Kidney capillary endothelial cell (primary cell): ENCODE results near the gene ZNF638.
"Not testable (repeated sequence)": the region's sequence is repeated elsewhere in the genome, so short reads cannot be mapped to it uniquely, and the experiment has no call there.

Experiments used
- DNase-seq: peaks from one replicate; pipeline ENCODE4 v3.0.0-alpha.2; 2018; ENCODE audit warnings: low spot score

ZNF638 gene

GRCh38 chr2:71331581-71332434, at the start of gene ZNF638:
Gene ZNF638, plus strand, starts transcription at chr2:71331782. Its CDS starts 17,173 bp downstream, at chr2:71348955.
- DNase-seq = peak; percentile 93

GRCh38 chr2:71281950-71282349, 49.6 kb upstream of the ZNF638 start:
- DNase-seq = no peak

DNA sequence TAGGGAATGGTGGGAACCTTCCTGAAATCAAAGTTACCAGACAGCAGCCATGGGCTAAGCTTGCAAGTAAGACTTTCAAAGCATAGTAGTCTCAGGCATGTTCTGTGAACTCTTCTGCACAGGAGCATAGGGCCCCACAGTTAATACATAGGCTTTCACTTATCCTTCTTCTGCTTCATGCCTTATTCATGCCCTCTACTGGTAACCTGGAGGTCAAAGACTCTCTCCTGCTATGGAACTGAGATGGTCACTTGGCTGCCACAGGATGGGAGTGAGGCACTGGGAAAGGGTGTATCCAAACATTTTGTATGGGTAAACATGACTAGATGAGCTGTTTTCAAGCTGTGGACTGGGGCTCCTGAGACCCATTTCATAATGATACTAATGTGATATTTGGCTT, 49.1 kb upstream of the ZNF638 start:
- DNase-seq = no peak

GRCh38 chr2:71283131-71283530, 48.5 kb upstream of the ZNF638 start:
- DNase-seq = no peak

GRCh38 chr2:71285706-71286105, 45.9 kb upstream of the ZNF638 start:
- DNase-seq = no peak

- DNase-seq = no peak
Measured at GRCh38 chr2:71291398-71291797, 40.2 kb upstream of the ZNF638 start.

DNA sequence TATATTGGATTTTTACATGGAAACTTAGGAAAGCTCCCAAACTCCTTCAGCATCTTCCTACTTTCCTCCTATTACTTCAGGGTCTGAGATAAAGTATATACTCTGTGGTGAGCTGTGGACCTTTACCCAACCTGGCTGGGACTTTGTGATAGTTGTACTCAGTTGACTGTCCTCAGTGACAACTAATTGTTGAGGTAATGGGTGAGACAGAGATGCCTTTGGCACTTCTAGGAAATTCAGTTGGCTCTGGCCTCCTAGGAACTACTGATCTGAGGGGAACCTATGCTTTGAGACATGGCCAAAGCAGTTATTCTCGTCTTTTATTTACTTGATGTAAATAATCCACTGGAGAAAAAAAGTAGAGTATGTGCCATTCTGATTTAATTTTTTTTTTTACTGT, 39.4 kb upstream of the ZNF638 start:
- no peak for DNase-seq

DNA sequence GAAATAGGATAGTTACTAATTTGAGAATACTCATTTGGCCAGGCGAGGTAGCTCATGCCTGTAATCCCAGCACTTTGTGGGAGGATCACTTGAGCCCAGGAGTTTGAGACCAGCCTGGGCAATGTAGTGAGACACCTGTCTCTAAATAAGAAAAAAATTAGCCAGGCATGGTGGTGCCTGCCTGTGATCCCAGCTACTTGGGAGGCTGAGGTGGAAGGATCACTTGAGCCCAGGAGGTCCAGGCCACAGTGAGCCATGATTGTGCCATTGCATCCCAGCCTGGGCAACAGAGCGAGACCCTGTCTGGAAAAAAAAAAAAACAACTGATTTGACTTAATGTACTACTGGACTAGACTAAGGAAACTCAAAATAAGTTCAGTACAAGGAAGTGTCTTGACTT, 32.7 kb upstream of the ZNF638 start:
- DNase-seq = no peak

GRCh38 chr2:71299507-71299906, 32.1 kb upstream of the ZNF638 start:
- peak; percentile 57 for DNase-seq

GRCh38 chr2:71303849-71304248, 27.7 kb upstream of the ZNF638 start:
- DNase-seq = no peak

DNA sequence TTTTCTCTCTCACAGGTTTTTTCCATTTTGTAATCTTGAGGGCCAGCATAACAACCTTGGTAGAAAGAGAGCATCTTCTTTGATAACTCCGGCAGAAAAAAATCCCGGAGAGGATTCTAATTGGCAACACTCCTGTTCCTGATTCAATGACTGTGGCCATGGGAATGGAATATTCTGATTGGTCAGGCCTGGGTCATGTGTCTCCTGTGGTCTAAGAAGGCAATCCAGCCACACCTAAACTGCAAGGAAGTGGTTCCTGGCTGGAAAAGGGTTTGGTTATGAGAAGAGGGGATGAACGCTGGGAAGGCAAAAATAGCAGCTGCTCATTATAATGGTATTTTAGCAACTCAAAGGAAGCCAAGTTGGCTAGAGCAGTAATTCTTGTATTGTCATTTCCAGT, 24.8 kb upstream of the ZNF638 start:
- no peak for DNase-seq

GRCh38 chr2:71313016-71313766, 18.4 kb upstream of the ZNF638 start:
- no peak for DNase-seq

DNA sequence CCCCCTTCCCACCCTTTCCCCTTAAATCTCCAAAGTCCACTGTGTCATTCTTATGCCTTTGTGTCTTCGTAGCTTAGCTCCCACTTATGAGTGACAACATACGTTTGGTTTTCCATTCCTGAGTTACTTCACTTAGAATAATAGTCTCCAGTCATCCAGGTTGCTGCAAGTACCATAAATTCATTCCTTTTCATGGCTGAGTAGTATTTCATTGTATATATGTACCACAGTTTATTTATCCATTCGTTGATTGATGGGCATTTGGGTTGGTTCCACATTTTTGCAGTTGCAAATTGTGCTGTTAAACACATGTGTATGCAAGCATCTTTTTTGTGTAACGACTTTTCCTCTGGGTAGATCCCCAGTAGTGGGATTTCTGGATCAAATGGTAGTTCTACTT, 14.5 kb upstream of the ZNF638 start:
- no peak for DNase-seq

GRCh38 chr2:71317900-71318299, 13.7 kb upstream of the ZNF638 start:
- not testable (repeated sequence) for DNase-seq

DNA sequence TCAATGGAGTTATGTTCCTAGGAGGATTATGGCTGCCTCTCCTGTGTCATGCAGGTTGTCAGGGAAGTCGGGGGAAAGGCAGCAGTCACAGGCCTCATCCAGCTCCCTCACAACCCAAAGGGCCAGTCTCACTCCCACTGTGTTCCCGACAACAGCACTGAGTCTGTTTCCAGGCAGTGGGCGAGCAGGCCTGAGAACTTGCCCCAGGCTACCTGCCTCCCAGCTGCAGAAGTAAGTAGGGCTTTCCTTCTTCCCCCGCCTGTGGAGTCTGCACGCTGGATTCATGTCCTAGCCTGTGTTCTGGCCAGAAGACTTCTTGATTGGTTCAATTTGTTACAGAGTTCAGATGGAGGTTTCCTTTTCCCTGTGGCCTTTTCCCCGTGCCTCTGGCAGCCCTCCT, 8.2 kb upstream of the ZNF638 start:
- DNase-seq = no peak

DNA sequence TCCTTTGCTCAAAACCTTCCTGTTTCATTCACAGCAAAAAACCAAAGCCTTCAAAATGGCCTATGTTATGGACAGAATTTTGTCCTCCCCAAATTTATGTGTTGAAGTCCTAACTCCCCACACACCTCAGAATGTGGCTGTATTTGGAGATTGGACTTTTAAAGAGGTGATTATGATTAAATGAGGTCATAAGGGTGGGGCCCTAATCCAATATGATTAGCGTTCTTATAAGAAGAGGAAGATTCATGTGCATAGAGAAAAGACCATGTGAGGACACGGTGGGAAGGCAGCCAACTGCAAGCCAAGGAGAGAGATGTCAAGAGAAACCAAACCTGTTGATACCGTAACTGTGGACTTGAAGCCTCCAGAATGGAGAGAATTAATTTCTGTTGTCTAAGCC, 4.6 kb upstream of the ZNF638 start:
- no peak for DNase-seq

GRCh38 chr2:71327916-71328315, 3.7 kb upstream of the ZNF638 start:
- DNase-seq = no peak

DNA sequence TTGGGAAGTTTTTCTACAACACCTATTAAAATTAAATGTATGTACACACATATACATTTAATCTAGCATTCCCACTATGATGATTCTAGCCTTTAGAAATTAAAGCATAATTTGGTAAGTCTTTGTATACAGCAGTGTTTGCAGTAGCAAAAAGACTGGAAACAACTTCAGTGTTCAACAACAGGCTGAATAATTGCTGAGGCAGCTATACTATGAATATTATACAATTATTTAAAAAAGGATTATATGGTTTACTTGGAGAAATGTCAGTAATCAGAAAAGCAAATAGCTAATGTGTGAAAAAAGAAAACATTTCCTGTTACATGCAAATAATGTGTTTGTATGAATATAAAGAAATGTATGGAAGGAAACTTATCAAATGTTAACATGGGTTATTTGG, 1.4 kb upstream of the ZNF638 start:
- no peak for DNase-seq

- DNase-seq = no peak
Measured at GRCh38 chr2:71330585-71331330, 824 bp upstream of the ZNF638 start.

DNA sequence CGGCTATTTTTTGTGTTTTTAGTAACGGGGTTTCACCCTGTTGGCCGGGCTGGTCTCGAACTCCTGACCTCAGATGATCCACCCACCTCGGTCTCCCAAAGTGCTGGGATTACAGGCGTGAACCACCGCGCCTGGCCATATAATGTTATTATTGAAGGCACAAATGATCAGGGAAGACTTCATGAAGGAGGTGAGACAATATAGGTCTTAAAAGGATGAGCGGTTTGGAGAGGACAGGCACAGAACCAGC, 326 bp upstream of the ZNF638 start:
- DNase-seq = not testable (repeated sequence)

- DNase-seq = peak; percentile 22
Measured at GRCh38 chr2:71332435-71332796, 834 bp downstream of the ZNF638 start.

DNA sequence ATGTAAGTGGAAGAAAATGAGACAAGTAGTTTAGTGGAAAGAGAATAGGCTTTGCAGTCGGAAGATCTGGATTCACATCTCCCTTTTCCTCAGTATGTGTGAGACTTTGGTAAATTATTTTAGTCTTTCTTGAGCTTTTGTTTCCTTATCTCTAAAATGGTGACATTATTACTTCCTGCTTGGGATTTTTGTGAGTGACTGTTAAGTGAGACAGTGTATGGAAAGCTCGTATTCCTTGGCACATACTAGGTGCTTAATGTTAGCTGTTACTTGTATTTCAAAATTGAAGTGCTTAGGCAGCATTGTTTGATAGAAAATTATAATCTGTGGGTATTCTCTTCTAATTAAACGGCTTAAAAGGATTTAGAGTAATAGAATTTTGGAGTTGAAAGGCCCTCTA, 2.0 kb downstream of the ZNF638 start:
- peak; percentile 23 for DNase-seq

- DNase-seq = no peak
Measured at GRCh38 chr2:71336384-71336783, 4.8 kb downstream of the ZNF638 start.
